ENCODE measurements around the gene CAMKK2. TPM values are rescaled to one million over a fixed set of nuclear protein-coding genes. Genes with fewer than 3 reads are reported as not detected.
"Not testable (repeated sequence)": the region's sequence is repeated elsewhere in the genome, so short reads cannot be mapped to it uniquely, and the experiment has no call there.

CAMKK2 gene
- 28.5 and 39.4 TPM in 2 replicates for total RNA-seq (2014; rRNA removed; shearing (Covaris generic); ENCODE audit: low replicate concordance)

DNA sequence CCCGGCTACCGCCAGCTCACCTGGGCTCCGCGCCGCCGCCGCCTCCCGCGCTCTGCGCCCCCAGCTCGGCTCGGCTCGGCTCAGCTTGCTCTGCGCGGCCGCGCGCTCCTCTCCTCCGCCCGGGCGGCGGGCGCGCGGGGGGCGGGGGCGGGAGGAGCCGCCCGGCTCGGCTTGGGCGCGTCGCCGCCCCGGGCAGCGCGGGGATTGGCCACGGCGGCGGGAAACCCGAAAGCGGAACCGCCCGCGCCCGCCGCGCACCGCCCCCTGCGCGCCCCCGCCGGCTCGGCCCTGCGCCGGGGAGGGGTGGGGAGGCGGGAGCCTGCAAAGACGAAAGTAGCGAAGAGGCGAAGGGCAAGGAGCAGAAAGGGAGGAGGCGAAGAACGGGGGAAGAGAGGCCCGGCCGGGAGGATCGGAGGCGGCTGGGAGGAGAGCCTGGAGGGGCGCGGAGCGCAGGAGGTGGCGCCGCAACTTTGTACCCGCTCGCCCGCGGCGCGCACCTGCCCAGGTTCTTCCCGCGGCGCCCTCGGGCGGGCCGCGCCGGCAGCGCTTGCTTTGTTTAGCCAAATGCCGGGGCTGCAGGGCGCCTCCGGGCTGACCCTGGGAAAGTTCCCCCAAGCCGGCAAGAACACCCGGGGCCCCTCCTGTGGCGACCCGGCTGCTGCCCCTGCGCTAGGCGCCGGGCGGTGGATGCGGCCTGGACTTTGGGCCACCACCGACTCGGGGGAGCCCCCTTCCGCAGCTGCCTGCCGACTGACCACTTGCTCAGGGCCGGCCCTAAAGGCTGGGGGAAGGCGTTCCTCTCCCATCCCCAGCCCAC, at the start of gene CAMKK2:
TSS of gene CAMKK2 (minus strand) at position 92 of the 817 bp plus-strand sequence. CDS start 22,183 bp downstream, outside the sequence.
- DNase-seq (ENCODE audit: low read depth) = peak; percentile 88
- in situ Hi-C loops (cut with HindIII; ENCODE audit: low pct_unique_long_range_greater_than_20kb, low sequenced_read_pairs) = no loop called here

DNA sequence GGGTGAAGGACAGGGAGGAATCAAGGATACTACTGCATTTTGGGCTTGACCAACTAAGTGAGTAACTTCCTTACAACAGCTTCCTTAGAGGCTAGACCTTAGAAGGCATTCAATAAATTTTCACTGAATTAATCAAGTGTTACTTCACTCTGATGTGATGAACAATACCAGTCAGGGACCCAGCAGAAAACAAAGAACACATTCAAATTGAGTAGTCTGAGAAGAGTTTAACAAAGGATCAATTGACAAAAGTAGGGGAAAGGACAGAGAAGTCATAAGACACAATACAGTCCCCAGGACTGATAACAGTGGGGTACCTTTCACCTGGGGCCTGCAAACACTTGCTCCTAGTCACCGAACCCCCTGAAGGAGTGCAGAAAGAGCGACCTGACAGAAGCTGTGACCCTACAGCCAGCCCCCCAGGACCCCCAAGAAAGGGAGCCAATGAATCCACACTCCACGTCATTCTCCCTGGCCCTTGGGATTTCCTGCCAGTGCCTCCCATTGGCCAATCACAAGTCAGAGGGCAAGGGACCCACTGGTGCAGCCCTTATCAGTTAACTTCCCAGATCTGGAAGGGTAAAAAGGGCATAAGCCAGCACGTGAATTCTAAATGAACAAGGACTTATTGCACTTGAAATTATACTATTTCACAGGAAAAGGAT, 48.8 kb upstream of the CAMKK2 start:
- no peak for DNase-seq (ENCODE audit: low read depth)
- in situ Hi-C loops (cut with HindIII; ENCODE audit: low pct_unique_long_range_greater_than_20kb, low sequenced_read_pairs) = no loop called here

DNA sequence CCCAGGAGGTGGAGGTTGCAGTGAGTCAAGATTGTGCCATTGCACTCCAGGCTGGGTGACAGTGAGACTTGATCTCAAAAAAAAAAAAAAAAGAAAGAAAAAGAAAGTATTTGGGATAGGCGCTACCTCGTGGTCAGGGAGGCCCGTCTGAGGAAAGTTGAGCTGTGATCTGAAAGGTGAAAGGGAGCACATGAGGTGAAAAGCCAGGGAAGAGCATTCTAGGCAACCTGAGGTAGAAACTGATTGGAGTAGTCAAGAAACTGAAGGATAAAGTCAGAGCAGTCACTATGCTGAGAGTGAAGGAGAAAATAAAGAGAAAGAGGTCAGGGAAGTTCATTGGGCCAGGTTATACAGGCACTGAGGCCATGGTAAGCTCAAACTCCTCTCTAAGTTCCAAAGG, 48.0 kb upstream of the CAMKK2 start:
- no peak for DNase-seq (ENCODE audit: low read depth)
- in situ Hi-C loops (cut with HindIII; ENCODE audit: low pct_unique_long_range_greater_than_20kb, low sequenced_read_pairs) = no loop called here

DNA sequence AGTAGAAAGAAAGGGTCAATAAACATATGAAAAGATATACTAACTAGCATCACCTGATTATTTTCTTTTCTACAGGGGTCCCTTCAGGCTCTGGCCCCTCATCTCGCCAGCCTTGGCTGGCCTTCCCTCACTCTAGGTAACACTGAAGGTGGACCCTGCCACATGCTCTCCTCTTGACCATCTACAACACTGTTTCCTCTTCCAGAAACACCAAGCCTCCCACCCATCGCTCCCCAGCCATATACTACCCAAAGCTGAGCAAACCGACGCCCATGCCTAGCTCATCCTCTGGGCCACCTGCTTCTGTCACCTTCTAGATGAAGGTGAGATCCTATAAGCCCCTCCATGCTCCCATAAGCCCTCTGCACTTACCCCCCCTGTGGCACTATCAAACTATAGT, 40.9 kb upstream of the CAMKK2 start:
- DNase-seq (ENCODE audit: low read depth) = no peak
- in situ Hi-C loops (cut with HindIII; ENCODE audit: low pct_unique_long_range_greater_than_20kb, low sequenced_read_pairs) = no loop called here

DNA sequence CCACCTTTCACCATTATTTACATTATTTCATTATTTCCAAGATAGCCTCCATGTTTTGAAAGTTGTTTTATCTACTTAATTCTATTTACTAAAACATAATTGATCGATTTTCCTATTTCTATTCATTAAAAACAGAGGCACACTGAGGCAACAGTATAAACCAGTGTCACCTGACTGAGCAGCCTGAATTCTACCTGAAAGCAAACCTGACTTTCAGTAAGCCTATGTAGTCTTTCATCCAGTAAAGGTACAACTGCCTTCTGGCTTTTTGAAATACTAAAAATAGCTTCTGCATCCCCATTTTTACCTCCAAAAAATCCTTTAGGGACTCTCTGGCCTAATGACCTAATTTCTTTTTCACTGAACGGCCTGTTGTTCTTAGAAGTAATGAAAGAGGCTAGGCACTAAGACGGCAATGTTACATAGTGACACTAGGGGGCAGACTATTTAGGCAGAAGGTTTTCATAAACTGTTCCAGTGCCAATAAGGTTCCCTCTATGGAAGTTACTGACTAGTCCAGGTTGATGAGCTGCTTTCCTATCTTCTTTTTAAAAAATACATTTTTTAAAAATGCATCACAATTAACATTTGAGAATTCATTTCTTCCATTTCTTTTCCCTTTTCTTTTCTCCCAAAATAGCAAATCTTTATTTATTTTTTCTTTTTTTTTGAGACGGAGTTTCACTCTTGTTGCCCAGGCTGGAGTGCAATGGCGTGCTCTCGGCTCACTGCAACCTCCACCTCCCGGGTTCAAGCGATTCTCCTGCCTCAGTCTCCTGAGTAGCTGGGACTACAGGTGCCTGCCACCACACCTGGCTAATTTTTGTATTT, 38.2 kb upstream of the CAMKK2 start:
- DNase-seq (ENCODE audit: low read depth) = peak; percentile 46
- in situ Hi-C loops (cut with HindIII; ENCODE audit: low pct_unique_long_range_greater_than_20kb, low sequenced_read_pairs) = no loop called here

DNA sequence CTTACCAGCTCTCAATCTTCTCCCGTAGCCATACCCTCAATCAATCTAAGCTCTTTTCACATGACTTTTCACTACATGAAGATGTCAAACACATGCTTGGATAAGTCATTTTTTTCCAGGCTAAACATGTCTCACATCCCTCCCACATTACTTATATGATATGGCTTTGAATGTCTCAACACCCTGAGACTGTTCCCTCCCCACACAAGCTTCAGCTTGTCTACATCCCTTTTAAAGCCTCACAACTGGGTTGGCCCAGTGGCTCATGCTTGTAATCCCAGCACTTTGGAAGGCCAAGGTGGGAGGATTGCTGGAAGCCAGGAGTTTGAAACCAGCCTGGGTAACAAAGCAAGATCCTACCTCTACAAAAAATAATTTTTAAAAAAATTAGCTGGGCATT, 37.2 kb upstream of the CAMKK2 start:
- no peak for DNase-seq (ENCODE audit: low read depth)
- in situ Hi-C loops (cut with HindIII; ENCODE audit: low pct_unique_long_range_greater_than_20kb, low sequenced_read_pairs) = no loop called here

DNA sequence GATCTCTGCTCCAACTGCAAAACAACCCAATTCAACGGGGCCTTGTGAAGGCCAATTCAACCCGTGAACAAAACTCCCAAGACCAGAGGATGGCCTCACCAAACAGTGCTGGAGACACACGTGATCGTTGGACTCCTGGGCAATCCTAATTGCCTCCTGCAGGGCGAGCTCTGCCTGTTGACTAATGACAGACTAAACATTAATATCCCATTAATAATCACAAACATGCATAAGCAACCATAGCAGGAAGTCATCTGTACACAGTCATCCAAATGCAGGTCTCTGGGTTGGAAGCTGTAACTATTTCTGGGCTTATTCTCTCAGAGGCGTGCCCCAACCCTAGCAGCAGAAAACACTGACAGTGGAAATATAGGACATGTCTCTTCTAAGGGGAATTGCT, 34.7 kb upstream of the CAMKK2 start:
- in situ Hi-C loops (cut with HindIII; ENCODE audit: low pct_unique_long_range_greater_than_20kb, low sequenced_read_pairs) = no loop called here
- no peak for DNase-seq (ENCODE audit: low read depth)

DNA sequence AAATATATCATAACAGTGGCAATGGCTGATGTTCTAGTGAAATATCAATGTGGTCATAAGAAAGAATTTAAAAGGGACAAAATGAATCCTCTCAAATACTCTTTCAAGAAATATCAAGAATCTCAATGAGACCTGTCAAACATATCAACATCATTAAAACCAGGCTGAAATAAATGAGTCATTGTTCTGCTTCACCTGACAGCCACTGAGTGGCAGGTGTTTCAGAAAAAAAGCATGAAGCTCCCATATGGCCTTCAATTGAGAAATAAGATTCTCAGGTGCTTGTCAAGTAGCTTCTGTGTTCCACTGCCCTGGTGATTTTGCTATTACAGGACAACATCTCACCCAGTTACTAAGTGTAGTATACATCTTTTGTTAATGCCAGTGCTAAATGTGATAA, 34.2 kb upstream of the CAMKK2 start:
- DNase-seq (ENCODE audit: low read depth) = no peak
- in situ Hi-C loops (cut with HindIII; ENCODE audit: low pct_unique_long_range_greater_than_20kb, low sequenced_read_pairs) = no loop called here

DNA sequence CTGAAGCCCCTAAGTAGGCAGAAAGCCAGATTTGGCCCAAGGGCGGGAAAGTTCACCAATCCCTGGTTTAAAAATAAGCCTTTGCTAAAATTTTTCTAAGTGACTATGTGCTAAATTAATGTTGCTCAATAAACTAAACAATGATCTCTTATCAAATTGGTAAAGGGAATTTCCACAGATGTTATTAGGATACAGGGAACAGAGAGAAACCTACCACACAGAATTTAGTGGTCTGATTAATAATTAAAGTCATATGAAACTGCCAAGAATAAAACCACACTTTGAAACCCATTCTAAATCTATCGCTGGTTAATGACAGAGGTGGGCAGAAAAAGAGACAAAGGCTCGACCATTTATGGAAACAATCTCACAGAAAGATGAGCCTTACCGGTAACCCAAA, 33.7 kb upstream of the CAMKK2 start:
- no peak for DNase-seq (ENCODE audit: low read depth)
- in situ Hi-C loops (cut with HindIII; ENCODE audit: low pct_unique_long_range_greater_than_20kb, low sequenced_read_pairs) = no loop called here

DNA sequence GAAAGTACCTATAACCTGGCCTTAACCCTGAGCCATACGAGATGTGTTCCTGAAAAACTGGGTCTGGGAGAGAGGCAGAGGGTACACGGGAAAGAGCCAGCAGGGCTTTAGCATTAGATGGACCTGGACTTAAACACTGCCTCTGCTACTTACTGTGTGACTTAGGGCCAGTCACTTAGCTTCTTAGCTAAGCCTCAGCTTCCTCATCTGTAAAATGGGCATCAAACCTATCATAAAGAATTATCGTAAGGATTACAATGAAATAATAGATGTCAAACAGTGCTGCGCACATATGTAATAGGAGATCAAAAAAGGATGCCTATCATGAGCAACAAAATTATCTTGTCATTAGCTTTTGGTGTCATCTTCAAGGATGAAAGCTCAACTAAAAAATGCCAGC, 32.1 kb upstream of the CAMKK2 start:
- in situ Hi-C loops (cut with HindIII; ENCODE audit: low pct_unique_long_range_greater_than_20kb, low sequenced_read_pairs) = no loop called here
- DNase-seq (ENCODE audit: low read depth) = no peak

DNA sequence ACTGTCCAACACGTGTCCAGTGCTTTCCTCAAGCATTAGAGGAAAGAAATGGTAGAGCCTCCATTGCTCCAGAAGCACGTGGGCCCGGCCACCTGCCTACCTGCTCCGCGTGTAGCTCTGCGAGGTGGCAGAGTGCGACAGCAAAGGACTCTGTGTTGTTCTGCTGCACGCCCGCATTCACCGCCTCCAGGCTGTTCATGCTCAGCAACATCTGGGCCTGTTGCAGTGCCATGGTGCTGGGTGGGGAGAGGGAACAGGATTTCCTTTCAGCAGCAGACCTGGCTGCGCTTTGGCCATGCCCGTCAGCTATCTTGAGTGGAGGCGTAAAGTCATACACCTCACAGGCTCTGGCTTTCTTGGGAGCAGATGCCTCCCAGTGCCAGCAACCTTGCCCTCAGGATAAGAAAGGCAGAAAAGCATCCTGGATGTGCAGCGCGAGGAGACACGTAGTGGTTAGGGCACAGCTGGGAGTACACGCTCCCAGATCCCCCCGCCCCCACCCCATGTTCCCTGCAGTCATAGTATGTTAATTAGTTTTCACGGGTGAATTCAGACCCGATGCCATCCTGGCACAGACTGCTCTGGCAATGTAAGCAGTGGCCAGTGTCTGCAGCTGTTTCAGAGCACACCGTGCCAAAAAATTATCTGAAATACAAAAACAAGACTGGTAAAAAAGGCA, 30.6 kb upstream of the CAMKK2 start:
- in situ Hi-C loops (cut with HindIII; ENCODE audit: low pct_unique_long_range_greater_than_20kb, low sequenced_read_pairs) = no loop called here
- no peak for DNase-seq (ENCODE audit: low read depth)

DNA sequence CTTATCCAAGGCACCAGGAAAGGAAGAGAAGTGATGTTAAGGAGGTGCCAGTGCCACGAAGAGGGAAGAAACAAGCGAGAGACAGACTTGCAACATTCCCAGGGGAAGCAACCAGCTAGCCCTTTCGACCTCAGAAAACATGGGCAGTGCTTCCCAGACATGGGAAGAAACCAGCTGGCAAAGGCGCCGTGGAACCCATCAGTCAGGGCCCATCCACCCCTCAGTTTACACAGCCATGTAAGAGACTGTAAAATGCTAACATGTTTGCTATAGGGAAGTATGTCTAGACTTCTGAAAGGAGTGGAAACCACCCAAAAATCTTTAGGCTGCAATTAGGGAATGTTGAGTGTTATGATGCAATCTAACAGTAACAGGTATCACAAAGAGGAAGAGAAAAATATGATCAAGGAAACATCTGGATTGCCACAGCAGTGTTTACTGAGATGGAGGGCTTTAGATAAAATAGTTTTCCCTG, 29.4 kb upstream of the CAMKK2 start:
- in situ Hi-C loops (cut with HindIII; ENCODE audit: low pct_unique_long_range_greater_than_20kb, low sequenced_read_pairs) = no loop called here

DNA sequence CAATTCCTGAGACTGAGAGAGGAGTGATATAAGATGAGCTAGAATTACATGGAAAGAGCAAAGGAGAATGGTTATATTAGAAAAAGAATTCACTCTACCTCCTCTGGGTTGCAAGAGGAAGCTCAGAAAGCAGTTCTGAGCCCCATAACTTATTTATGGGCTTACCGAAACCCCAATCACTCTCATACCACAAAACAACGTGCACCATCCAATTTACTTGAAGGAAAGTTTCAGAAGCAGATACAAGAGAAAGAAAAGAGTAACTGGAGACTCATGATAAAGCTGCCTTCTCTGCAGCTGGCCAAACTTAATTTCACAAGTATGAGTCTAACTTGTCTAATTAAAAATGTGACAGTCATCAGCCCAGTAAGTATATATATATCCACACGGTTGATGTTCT, 27.4 kb upstream of the CAMKK2 start:
- no peak for DNase-seq (ENCODE audit: low read depth)
- in situ Hi-C loops (cut with HindIII; ENCODE audit: low pct_unique_long_range_greater_than_20kb, low sequenced_read_pairs) = no loop called here

More for the DNA sequence above, 29.4 kb upstream of the CAMKK2 start:
- DNase-seq (ENCODE audit: low read depth) = no peak

DNA sequence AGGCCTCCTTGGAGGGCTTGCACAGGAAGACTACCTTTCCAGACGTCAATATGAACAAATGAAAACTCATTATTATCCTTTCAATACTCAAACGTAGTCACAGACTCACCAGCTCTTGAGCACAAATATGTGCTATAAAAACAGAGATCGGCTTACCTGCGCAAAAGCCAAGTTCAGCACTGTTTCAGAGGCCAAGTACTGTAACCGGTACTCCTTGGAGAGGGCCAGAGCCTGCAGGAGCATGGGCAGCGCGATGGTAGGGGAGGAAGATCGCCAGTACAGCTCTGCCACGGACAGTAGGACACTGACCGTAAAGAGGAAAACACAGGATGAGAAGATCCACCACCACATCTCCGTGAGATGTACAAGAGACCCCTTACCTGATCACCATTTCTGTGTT, 21.6 kb upstream of the CAMKK2 start:
- no peak for DNase-seq (ENCODE audit: low read depth)
- in situ Hi-C loops (cut with HindIII; ENCODE audit: low pct_unique_long_range_greater_than_20kb, low sequenced_read_pairs) = no loop called here

DNA sequence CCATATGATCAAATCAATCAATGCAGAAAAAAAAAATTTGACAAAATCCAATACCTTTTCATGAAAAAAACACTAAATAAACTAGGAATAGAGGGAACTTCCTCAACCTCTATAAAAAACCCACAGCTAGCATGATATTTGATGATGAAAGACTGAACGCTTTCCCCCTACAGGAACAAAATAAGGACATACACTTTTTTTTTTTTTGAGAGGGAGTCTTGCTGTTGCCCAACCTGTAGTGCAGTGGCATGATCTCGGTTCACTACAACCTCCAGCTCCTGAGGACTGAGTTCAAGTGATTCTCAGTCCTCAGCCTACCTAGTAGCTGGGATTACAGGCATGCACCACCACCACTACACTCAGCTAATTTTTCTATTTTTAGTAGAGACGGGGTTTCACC, 17.9 kb upstream of the CAMKK2 start:
- in situ Hi-C loops (cut with HindIII; ENCODE audit: low pct_unique_long_range_greater_than_20kb, low sequenced_read_pairs) = no loop called here
- DNase-seq (ENCODE audit: low read depth) = no peak

DNA sequence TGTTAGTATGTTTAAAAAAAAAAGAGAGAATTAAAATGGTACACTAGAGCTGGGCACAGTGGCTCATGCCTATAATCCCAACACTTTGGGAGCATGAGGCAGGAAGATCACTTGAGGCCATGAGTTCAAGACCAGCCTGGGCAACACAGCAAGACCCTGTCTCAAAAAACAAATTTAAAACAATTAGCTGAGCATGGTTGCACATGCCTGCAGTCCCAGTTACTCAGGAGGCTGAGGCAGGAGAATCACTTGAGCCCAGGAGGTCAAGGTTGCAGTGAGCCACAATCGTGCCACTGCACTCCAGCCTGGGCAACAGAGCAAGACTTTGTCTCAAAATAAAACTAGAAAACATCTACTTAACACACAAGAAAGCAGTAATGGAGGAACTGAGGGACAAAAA, 13.7 kb upstream of the CAMKK2 start:
- in situ Hi-C loops (cut with HindIII; ENCODE audit: low pct_unique_long_range_greater_than_20kb, low sequenced_read_pairs); DNase-seq (ENCODE audit: low read depth): not testable (repeated sequence)

DNA sequence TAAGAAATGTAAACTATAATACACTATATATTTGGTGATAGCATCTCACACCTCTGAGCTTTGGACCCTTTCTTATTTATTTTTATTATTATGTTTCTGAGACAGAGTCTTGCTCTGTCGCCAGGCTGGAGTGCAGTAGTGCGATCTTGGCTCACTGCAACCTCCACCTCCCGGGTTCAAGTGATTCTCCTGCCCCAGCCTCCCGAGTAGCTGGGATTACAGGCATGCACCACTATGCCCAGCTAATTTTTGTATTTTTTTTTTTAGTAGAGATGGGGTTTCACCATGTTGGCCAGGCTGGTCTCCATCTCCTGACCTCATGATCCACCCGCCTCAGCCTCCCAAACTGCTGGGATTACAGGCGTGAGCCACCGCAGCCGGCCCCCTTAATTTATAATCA, 10.9 kb upstream of the CAMKK2 start:
- DNase-seq (ENCODE audit: low read depth); in situ Hi-C loops (cut with HindIII; ENCODE audit: low pct_unique_long_range_greater_than_20kb, low sequenced_read_pairs): not testable (repeated sequence)

DNA sequence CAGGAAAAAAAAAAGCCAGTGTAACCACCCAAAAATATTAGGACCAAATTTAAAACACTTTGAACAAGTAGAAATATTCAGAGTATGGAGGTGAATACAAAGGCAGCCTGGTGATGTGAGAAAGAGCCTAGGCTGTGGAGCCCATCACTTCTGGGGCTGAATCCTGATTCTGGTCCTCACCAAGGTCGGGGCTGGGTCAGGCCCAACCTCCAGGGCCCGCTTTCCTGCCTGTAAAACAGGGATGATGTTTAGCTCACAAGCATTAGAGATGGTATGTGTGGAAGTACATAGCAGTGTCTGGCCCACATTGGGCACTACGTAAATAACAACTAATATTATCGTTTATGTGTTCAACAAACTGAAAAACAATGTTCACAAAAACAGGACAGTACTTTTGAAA, 7.8 kb upstream of the CAMKK2 start:
- in situ Hi-C loops (cut with HindIII; ENCODE audit: low pct_unique_long_range_greater_than_20kb, low sequenced_read_pairs) = no loop called here
- DNase-seq (ENCODE audit: low read depth) = no peak

Measured in Caki2 (cell line).